ENCODE results near the gene CBX7. TPM values are rescaled to one million over a fixed set of nuclear protein-coding genes. Genes with fewer than 3 reads are reported as not detected.
"Not testable (repeated sequence)": the region's sequence is repeated elsewhere in the genome, so short reads cannot be mapped to it uniquely, and the experiment has no call there.

Gene CBX7
- total RNA-seq, 1 donor: 28.8 TPM

DNA sequence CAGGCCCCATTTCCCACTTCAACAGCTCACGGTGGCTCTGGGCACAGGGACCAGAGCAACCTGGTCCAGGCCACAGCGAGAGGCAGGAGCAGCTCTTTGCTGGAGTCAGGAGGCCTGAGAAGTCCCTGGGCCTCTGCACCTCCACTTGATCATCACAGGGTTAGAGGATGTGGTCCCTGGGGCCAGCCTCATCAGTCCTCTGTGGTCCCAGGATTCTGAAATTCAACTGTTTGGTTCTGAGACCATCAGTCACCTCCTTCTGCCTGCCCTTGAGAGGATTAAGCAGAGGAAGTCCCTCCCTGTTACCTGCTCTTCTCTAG, 24.9 kb upstream of the CBX7 start:
- H3K27me3 ChIP-seq (ENCODE audit: insufficient read depth, low read length): no peaks in the 10 kb centered on the region
- H3K9me3 ChIP-seq (ENCODE audit: low read depth, low read length): no peaks in the 10 kb centered on the region
- peaks cover 39% of the 10 kb centered on the region for H3K4me1 ChIP-seq (ENCODE audit: insufficient read depth, low read length)
- no peak overlapping the region for H3K4me3 ChIP-seq (ENCODE audit: low read length)

DNA sequence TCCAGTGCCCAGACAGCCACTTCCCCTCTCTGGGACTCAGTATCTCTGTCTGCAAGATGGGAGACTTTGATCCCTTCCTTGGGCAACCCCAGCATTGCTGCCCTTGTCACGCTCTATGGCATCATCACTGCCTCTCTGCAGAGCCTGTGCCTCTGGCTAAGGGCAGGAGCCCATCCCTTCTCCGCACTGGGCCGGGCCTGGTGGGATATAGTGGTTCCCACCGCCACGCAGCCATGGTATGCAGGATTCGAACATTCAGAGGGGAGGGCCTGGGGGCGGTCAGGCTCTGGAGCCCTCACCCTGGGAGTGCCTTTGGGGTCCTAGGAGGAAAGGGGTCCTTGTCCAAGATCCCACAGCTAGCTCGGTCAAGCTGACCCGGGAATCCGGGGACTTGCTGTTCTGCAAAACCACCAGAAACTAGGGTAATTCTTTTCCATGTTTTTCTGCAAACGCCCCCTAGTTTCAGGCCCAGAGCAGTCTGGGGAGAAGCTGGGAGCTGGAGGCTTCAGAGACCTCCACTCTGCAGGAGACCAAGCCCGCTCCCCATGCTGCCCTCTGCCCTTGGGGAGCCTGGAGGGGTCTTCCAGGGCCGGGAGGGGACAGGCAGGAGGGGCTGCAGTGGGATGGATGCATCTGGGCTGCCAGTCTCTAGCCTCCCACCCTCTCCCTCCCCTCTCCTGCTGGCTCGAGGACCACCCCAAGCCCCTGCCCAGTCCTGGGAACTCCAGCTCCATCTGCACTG, 24.4 kb upstream of the CBX7 start:
- peaks cover 42% of the 10 kb centered on the region for H3K4me1 ChIP-seq (ENCODE audit: insufficient read depth, low read length)
- no peak overlapping the region for H3K4me3 ChIP-seq (ENCODE audit: low read length)
- H3K27me3 ChIP-seq (ENCODE audit: insufficient read depth, low read length): no peaks in the 10 kb centered on the region
- no peaks in the 10 kb centered on the region for H3K9me3 ChIP-seq (ENCODE audit: low read depth, low read length)

GRCh38 chr22:39176143-39176713, 23.7 kb upstream of the CBX7 start:
- no peak overlapping the region for H3K4me3 ChIP-seq (ENCODE audit: low read length)
- H3K4me1 ChIP-seq (ENCODE audit: insufficient read depth, low read length): peaks cover 49% of the 10 kb centered on the region
- H3K27me3 ChIP-seq (ENCODE audit: insufficient read depth, low read length): no peaks in the 10 kb centered on the region
- H3K9me3 ChIP-seq (ENCODE audit: low read depth, low read length): no peaks in the 10 kb centered on the region

DNA sequence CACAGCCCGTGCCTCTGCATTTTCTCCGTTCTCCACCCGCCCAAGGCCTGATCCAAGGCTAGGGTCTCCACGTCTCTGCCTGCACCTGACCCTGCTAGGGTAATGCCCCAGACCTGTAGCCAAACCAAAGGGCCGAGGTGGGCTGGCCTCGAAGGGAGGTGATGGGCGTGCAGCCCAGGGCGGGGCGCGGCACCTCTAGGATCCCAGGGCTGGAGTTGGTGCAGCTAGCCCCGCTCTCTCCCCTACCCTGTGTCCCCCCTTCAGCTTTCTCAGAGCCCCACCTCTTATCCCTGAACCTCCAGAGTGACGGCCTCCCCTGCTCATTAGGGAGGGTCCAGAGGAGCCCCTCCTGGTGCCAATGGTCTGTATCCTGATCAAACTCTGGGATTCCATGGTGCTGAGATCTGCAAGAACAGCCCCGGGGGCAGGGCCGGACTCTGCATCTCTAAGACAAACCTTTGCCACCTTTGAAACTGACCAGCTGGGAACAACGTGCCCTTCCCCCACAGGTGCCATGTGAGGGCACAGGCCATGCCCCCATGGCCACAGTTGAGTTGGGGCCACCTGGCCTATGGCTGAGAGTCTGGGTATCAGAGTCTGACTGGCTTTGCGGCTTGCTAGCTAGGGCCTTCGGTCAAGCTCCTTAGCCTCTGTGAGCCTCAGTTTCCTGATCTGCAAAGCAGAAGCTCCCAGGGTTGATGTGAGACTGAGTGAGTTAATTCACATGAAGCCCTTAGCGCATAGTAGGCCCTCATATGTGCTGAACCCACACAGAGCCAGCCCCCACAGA, 23.1 kb upstream of the CBX7 start:
- no peaks in the 10 kb centered on the region for H3K9me3 ChIP-seq (ENCODE audit: low read depth, low read length)
- peaks cover 55% of the 10 kb centered on the region for H3K4me1 ChIP-seq (ENCODE audit: insufficient read depth, low read length)
- no peak overlapping the region for H3K4me3 ChIP-seq (ENCODE audit: low read length)
- H3K27me3 ChIP-seq (ENCODE audit: insufficient read depth, low read length): no peaks in the 10 kb centered on the region

- peaks cover 56% of the 10 kb centered on the region for H3K4me1 ChIP-seq (ENCODE audit: insufficient read depth, low read length)
- no peaks in the 10 kb centered on the region for H3K9me3 ChIP-seq (ENCODE audit: low read depth, low read length)
- no peaks in the 10 kb centered on the region for H3K27me3 ChIP-seq (ENCODE audit: insufficient read depth, low read length)
- no peak overlapping the region for H3K4me3 ChIP-seq (ENCODE audit: low read length)
Observed at GRCh38 chr22:39174498-39175352, 22.2 kb upstream of the CBX7 start.

DNA sequence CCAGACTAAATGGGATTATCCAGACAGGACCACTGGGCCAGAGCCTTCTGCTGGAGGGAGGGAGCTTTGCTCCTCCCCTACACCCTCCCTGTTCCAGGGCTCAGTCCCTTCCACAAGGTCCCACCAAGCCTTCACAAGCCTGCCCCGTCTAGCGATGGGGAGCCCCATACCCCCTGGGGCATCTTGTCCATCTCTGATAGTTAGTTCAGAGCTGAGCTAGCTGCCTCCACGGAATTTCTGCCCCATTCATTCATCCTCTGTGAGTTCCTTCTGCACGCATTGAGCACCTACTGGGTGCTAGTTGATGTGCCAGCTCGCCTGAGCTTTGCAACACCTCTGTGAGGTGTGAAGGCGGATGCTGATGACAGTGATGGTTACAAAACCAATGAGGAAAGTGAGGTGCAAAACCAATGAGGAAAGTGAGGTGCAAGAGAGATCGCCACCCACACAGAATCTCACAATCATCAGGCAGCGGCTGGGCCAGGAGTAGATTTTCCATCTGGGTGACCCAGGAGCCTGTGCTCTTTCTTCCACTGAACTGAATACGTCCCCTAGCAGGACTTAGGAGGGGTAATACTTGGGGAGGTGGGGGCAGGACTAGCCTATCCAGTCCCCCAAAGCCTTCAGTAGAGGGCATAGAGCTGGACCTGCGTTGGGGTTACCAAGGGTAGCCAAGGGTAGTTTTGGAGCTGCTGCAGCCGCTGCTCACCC, 21.5 kb upstream of the CBX7 start:
- H3K27me3 ChIP-seq (ENCODE audit: insufficient read depth, low read length): no peaks in the 10 kb centered on the region
- peaks cover 56% of the 10 kb centered on the region for H3K4me1 ChIP-seq (ENCODE audit: insufficient read depth, low read length)
- no peaks in the 10 kb centered on the region for H3K9me3 ChIP-seq (ENCODE audit: low read depth, low read length)
- no peak overlapping the region for H3K4me3 ChIP-seq (ENCODE audit: low read length)

DNA sequence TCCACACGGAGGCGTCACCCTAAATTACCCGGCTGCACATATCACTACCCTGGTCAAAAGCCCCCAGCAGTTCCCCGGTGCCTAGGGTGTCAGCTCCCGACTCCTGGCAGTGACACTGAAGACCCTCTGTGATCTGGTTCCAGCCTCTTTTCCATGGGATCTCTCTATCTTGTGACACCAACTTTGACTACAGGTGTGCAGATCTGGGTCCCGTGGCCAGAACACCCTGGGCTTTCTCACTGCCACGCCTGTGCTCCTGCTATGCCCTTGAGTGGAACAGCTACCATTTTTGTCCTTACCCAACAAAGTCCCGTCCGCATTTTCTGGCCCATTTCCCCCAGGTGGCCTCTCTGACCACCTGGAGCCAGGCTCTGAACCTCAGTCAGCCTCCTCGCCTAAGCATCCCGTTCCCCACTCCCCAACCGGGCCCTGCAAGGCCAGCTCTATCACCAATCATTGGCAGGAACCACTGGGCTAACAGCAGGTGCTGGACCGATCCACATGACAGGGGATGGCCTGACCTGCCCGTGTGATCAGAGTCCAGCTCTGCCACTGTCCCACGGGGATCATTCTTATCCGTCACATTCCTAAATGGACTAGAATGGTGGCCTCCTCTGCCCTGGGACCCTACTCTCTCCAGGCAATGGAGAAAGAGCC, 20.7 kb upstream of the CBX7 start:
- Histone ChIP-seq H3K9me3 (ENCODE audit: low read depth, low read length) (no peaks in the 10 kb centered on the region), H3K4me3 (ENCODE audit: low read length) (no peak overlapping the region), H3K4me1 (ENCODE audit: insufficient read depth, low read length) (peaks cover 56% of the 10 kb centered on the region), H3K27me3 (ENCODE audit: insufficient read depth, low read length) (no peaks in the 10 kb centered on the region)

GRCh38 chr22:39172265-39173049, 20.0 kb upstream of the CBX7 start:
- peaks cover 50% of the 10 kb centered on the region for H3K4me1 ChIP-seq (ENCODE audit: insufficient read depth, low read length)

GRCh38 chr22:39171623-39172264, 19.3 kb upstream of the CBX7 start:
- peaks cover 46% of the 10 kb centered on the region for H3K4me1 ChIP-seq (ENCODE audit: insufficient read depth, low read length)
- H3K27me3 ChIP-seq (ENCODE audit: insufficient read depth, low read length): no peaks in the 10 kb centered on the region
- no peaks in the 10 kb centered on the region for H3K9me3 ChIP-seq (ENCODE audit: low read depth, low read length)
- no peak overlapping the region for H3K4me3 ChIP-seq (ENCODE audit: low read length)

More at GRCh38 chr22:39172265-39173049, 20.0 kb upstream of the CBX7 start:
- not testable (repeated sequence) for H3K4me3 ChIP-seq (ENCODE audit: low read length); H3K27me3 ChIP-seq (ENCODE audit: insufficient read depth, low read length); H3K9me3 ChIP-seq (ENCODE audit: low read depth, low read length)

DNA sequence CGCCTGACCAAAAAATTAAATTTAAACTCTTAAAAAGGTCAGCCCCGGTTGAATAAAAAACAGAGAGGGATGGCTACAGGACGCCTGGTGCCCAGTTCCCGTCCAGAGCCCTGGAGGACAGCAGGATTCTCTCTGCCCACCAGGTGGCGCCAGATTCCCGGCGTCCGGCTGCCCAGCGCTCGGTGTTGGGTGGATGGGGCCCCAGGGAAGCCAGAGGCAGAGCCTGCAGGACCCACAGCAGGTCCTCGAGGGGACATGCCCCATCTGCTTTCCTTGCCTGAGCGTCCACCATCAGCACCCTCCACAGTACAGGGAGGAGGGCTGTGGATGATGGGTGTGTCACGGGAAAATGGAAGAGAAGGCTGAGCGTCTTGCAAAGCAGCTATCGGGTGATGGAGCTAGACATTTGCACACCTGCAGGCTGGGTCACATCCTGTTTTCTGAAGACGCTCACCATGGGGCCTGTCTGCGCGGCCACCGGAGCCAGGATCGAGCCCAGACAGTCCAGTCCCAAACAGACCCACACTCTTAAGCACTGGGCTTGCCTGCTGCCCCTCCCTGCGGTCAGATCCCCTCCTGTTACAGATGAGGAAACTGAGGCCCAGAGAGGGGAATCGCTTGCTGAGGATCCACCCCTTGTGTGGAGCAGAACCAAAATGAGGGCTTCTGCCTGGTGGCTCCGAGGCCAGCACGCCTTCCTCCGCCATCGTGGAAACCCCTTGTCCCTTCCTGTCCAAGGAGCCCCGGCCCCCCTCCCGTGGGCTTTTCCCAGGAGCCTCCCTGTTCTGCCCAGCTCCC, 18.5 kb upstream of the CBX7 start:
- Histone ChIP-seq H3K27me3 (ENCODE audit: insufficient read depth, low read length) (no peaks in the 10 kb centered on the region), H3K9me3 (ENCODE audit: low read depth, low read length) (no peaks in the 10 kb centered on the region), H3K4me1 (ENCODE audit: insufficient read depth, low read length) (peaks cover 46% of the 10 kb centered on the region), H3K4me3 (ENCODE audit: low read length) (no peak overlapping the region)

- H3K9me3 ChIP-seq (ENCODE audit: low read depth, low read length): no peaks in the 10 kb centered on the region
- H3K4me3 ChIP-seq (ENCODE audit: low read length): no peak overlapping the region
- no peaks in the 10 kb centered on the region for H3K27me3 ChIP-seq (ENCODE audit: insufficient read depth, low read length)
- H3K4me1 ChIP-seq (ENCODE audit: insufficient read depth, low read length): peaks cover 42% of the 10 kb centered on the region
Observed at GRCh38 chr22:39169797-39170466, 17.5 kb upstream of the CBX7 start.

DNA sequence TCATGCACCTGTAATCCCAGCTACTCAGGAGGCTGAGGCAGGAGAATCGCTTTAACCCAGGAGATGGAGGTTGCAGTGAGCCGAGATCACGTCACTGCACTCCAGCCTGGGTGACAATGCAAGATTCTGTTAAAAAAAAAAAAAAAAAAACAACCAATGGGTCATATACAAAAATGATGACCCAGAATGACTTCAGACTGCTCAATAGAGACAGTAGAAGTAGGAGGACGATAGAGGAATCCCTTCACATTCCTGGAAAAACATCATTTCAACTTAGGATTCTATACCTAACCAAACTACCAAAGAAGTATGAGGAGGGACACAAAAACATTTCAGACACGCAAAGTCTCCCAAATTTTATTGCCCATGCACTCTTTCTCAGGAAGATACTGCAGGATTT, 14.1 kb upstream of the CBX7 start:
- no peaks in the 10 kb centered on the region for H3K9me3 ChIP-seq (ENCODE audit: low read depth, low read length)
- H3K4me3 ChIP-seq (ENCODE audit: low read length): no peak overlapping the region
- peaks cover 11% of the 10 kb centered on the region for H3K4me1 ChIP-seq (ENCODE audit: insufficient read depth, low read length)
- no peaks in the 10 kb centered on the region for H3K27me3 ChIP-seq (ENCODE audit: insufficient read depth, low read length)
